GM18505 (cell line): ENCODE results near the gene DCC.

Experiments used
- ATAC-seq: cut with Tn5 transposase; IDR thresholded peaks from one replicate; pipeline ENCODE4 v1.9.1; 2021; ENCODE audit not compliant: unreplicated experiment
- POLR2A ChIP-seq: IDR thresholded peaks from 4 replicates; pipeline ENCODE4 v1.6.1; 2011; ENCODE audit warnings: borderline replicate concordance; ENCODE audit not compliant: insufficient read depth, insufficient read length; ENCODE audit errors: extremely low read depth

The DCC gene

DNA sequence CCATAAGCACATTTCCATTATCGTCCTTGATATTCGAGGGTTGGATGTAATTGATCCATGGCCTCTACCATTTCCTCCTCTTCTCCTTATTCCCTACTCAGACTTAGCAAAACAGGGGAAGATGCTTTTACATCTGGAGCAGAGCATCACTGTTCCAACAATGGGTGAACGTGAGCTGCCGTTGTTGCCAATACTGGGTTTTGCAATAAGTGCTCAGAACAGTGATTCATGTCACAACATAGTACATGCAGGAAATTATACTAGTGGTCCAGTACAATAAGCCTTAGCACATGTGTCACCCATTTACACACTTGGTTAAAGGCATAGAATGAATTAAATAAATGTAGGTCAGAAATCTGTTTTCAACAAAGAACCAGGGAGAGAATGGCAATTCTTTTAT lies 112.4 kb downstream of the DCC start:
- no peak for TF ChIP-seq POLR2A
- no peak for ATAC-seq

DNA sequence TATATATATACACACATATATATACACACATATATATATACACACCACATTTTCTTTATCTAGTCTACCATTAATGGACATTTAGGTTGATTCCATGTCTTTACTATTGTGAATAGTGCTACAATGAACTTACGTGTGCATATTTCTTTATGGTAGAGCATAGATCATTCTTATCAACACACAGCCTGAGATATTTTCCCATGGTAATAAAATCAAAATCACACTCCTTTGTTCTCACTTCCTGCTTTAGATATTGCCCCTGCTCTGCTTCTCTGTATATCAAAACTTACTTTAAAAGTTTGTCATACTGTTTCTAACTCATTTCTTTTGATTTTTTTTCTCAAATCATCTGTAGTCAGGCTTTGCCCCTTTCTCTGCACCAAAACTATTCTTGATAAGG lies 119.9 kb downstream of the DCC start:
- ATAC-seq = no peak
- TF ChIP-seq POLR2A = no peak

DNA sequence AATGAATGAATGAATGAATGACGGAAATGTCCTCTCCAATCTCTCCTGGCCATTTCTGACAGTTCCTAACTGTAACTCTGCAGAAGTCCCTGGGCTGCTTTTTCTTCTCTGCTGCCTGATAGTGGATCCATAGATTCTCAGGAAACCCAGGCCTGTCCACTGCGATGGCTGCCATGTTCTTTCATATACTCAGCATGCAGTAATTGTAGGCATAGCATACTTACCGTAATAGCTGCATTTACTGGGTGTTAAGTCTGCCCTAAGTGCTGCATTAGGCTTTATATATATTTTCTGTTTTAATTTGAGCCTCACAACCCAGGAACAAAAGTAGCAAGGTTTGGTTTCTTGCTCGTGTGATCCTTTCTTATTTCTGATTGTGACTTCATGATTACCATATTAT lies 122.9 kb downstream of the DCC start:
- ATAC-seq = no peak
- TF ChIP-seq POLR2A = no peak

GRCh38 chr18:52465391-52465790 lies 125.4 kb downstream of the DCC start:
- ATAC-seq = no peak
- no peak for TF ChIP-seq POLR2A

DNA sequence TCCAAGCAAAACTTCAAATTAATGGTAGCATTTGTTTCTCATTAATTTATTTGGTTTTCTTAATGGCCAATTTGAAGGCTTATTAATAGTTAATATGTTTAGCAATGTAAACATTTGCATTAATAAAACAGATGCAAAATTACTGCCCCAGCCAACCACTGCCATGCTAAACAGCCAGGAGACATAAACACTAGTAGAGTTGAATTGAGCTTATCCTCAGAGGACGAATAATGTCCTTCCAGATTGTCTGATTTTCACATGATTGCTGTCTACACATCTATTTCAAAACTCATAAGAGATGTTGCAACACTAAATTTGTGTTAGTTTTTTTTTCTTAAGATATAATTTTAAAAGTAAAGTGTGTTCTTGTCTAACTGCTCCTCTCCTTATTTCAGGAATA lies 128.5 kb downstream of the DCC start:
- no peak for TF ChIP-seq POLR2A
- ATAC-seq = no peak

- no peak for ATAC-seq
- TF ChIP-seq POLR2A = no peak
These were observed 135.3 kb downstream of the DCC start for GRCh38 chr18:52475325-52475724.

GRCh38 chr18:52481116-52481515 lies 141.1 kb downstream of the DCC start:
- no peak for TF ChIP-seq POLR2A
- ATAC-seq = no peak

GRCh38 chr18:52484977-52485376 lies 145.0 kb downstream of the DCC start:
- no peak for TF ChIP-seq POLR2A
- no peak for ATAC-seq

DNA sequence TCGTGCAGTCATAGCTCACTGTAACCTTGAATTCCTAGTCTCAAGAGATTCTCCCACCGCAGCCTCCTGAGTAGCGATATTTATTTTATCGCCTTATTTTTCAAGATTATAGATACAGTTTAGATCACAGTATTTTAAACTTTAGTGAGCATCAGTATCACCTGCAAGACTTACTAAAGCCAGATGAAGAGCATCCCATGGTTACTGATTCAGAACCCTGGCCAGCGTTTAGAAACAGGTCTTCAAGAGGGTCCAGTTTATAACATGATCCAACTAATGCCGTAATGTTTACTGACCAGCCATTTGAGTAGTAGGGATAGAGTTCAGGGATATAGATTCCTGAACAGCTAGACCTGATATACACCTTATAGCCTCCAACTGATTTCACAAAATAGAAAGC lies 146.1 kb downstream of the DCC start:
- TF ChIP-seq POLR2A = no peak
- ATAC-seq = no peak

- TF ChIP-seq POLR2A = no peak
- no peak for ATAC-seq
These were observed 149.7 kb downstream of the DCC start for GRCh38 chr18:52489396-52490306.

- no peak for TF ChIP-seq POLR2A
- ATAC-seq = no peak
These were observed 156.4 kb downstream of the DCC start for GRCh38 chr18:52496426-52496825.

- no peak for TF ChIP-seq POLR2A
- ATAC-seq = no peak
These were observed 159.0 kb downstream of the DCC start for GRCh38 chr18:52499016-52499415.

DNA sequence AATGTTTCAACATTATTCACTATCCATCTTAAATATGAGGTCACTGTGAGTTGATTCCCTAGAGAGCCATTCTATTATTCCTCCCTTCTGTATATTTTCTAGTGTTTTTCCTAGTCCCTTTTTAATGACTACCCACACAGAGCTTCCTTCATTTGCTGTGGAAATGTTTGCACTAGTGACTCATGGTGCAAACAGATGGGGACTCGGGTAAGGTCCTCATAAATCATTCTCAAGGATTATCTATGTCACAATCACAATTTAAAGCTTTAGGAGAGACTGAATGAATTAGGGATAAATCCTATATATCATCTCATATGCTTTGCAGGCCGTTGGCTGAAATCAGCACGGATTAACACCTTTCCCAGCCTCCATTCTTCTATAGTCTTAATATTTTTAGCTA lies 159.6 kb downstream of the DCC start:
- ATAC-seq = no peak
- no peak for TF ChIP-seq POLR2A

- no peak for ATAC-seq
- TF ChIP-seq POLR2A = no peak
These were observed 164.6 kb downstream of the DCC start for GRCh38 chr18:52504589-52504988.
